Inflammatory macrophage treated with lipopolysaccharide for 1 hour (primary cell): Measurements from ENCODE around the gene CFAP100.

ENCODE experiments used
- DNase-seq, 2 donors: peaks; one replicate each; pipeline ENCODE4 v3.0.0-alpha.2; 2020 to 2022

CFAP100 gene

GRCh38 chr3:126466886-126467610, 72.3 kb downstream of the CFAP100 start:
- DNase-seq, result no peak

DNA sequence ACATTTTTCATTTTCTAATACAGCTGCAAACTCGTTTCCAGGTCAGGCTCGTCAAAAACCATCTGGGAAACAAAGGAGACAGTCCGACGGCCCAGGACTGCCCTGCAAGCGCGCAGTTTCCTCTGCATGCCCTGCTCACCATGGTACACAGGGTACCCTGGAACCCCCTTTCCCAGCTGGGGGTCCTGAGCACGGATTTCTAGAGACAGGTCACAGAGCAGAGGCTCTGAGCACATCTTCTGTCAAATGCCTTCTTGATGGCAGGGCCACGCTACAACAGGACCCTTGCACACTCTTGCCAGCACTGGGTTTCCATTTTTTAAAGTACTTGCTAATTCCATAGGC, 72.9 kb downstream of the CFAP100 start:
- no peak for DNase-seq

- DNase-seq, result peak; percentile 56 to 64
These were observed 73.6 kb downstream of the CFAP100 start for GRCh38 chr3:126468028-126468891.

- DNase-seq, result peak in 1 of 2 donors; percentile 23
These were observed 74.8 kb downstream of the CFAP100 start for GRCh38 chr3:126469479-126469878.

- DNase-seq, result peak; percentile 96 to 99
These were observed 77.7 kb downstream of the CFAP100 start for GRCh38 chr3:126472277-126473006.

DNA sequence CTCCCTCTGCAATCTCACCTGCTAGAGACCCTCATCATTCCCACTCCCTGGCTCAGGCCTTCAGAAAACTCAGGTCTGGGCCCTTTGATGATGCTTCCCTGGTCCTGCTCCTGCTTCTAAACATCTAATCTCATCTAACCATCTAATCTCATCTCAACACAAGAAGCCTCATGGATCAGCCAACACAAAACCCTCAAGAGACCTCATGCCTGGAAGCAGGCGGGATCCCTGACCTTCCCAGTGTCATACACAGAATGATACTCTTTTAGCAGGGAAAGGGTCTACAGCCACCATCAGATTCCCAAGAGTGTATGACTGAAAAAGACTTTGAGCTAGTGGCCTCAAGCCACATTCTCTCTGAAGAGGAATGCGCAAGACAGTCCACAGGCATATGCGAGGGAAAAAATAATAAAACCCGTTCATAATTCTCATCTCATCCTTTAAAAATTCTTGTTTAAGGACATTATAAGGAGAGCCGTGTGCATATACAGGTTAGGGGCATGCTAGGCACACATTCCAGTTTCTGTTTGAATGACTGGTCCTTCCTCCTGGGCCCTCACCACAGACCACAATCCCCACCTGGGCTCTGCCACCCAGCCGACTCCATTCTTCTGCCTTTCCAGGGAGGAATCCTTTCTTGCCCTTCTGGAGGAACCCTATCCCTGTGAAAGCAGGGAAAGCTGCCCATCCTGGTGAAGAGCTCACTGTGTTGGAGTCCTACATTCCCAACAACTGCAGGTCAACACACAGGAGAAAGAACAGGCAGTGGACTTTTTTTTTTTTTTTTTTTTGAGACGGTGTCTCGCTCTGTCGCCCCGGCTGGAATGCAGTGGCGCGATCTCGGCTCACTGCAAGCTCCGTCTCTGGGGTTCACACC, 78.8 kb downstream of the CFAP100 start:
- no peak for DNase-seq

DNA sequence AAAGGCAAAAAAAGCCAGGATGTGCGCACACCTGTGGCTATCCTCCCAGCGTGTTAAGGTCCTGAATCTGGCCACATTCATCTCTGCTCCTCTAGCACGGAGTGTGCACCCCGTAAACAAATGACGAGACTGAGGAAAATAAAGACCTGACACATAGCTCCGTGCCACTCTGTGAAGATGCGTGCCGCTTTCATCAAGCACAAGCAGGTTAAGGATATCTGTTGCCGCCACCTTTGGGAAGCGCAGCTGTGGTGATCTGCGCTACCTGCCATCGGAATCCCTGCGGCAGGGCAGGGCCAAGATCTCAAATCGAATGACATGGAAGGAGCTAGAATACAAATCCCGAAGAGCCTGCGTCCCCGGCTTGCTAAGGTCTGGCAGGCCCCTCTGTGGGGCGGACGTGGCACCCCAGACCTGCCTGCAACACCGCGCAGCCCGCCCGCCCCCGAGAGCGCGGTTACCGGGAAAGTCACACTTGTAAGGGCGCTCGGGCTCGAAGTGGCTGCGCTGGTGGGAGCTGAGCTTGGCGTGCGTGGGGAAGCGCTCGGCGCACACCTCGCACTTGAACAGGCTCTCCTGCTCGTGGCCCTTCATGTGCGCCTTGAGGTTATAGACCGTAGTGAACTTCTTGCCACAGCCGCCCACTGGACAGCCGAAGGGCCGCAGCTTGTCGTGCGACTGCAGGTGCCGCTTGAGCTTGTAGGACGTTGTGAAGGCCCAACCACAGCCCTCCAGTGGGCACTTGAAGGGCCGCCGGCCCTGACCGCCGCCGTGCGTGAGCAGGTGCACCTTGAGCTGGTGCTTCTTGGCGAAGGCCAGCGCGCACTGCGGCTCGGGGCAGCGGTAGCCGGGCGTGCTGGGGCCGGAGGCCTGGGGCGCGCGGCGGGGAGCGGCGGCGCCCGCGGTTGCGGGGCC, 80.0 kb downstream of the CFAP100 start:
- DNase-seq, result peak; percentile 35

GRCh38 chr3:126475413-126476114, 80.9 kb downstream of the CFAP100 start, which contains the start of gene ZXDC:
Gene ZXDC (minus strand): TSS chr3:126475891. CDS start chr3:126475865, 26 bp downstream.
- peak; percentile 92 to 94 for DNase-seq

DNA sequence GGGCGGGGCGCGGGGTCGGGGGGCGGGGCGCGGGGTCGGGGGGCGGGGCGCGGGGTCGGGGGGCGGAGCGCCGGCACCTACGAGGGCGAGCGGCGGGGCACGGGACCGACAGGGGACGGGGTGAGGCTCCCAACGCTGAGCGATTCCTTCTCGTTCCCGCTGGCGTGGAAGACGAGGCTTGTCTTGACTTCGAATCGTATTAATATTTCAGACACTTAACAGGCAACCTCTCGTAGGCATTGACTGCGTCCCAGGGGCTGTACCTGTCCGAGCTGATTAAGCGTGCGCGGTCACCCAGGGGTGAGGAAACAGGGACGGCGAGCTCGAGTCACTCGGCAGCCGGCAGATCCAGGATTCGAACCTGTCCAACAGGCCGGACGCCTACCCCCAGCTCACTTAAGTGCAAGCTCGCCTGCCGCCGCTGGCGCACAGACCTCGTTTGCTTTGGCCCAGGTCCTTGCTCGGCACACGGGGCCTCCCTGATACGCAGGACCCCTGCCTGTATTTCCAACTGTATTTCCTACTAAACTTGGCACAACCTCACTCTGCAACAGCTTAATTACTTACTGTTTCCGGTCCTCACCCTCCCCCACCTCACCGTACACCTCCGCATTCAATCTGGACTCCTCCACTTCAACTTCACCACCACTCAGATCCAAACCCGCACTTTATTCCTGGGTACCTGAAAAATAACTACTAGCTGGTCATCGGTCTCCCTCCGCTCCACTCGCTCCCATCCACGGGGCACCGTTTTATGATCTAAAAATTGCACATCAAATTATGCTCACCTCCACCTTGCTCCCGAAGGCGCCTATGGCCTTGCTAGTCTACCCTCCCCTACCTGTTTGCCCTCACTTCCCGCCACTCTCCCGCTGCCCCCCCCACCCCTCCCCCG, 81.7 kb downstream of the CFAP100 start:
- DNase-seq, result peak in 1 of 2 donors; percentile 2

- DNase-seq, result no peak
These were observed 82.3 kb downstream of the CFAP100 start for GRCh38 chr3:126477061-126477380.

GRCh38 chr3:126478581-126479310, 84.0 kb downstream of the CFAP100 start:
- DNase-seq, result no peak

DNA sequence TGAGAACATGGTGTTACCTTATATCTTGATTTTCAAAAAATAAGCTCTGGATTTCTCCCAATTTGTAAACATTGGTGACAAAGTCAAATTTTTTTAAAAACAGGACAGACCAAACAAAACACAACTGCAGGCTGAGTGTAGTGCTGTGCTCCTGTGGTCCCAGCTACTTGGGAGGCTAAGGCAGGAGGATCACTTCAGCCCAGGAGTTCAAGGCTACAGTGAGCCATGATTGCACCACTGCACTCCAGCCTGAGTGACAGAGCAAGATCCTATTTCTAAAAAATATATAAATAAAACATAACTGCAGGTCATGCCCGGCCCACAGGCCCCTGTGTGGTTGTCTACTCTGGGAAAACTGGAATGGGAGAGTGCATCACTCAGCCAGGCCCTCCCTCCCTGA, 84.9 kb downstream of the CFAP100 start:
- DNase-seq, result no peak

DNA sequence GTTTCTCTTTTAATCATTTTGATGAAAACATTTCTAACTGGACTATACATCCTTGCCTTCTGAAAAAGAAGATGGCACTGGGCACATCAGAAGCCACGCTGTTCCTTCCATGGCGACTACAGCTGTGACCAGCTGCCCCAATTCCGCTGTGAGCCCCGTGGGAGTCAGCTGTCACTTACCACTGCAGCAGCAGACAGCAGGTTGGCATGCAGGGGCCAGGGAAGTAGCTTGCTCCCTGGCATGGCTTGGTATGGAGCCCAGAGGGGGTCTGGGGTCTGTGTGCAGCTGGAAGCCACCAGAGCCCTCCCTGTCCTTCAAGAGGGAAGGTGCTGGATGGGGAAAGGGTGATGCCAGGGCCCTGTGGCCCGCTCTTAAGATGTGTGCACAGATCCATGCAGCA, 85.5 kb downstream of the CFAP100 start:
- DNase-seq, result no peak

DNA sequence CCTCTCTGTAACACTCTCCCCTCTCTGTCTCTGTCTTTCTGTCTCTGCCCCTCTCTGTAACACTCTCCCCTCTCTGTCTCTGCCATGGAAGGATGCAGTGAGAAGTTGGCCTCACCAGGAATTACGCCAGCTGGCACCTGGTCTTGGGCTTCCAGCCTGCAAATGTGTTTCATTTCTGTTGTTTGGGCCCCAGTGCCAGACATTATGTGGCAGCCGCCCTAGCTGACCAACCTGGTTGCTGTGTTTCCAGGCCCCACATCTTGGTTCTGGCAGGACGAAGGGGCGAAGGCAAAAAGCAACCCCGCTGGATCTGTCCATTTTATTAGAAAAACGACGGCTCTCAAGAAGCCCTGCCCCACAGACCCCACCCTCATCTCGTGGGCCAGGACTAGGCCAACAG, 86.2 kb downstream of the CFAP100 start:
- no peak for DNase-seq

GRCh38 chr3:126481808-126482502, 87.2 kb downstream of the CFAP100 start:
- DNase-seq, result no peak

- DNase-seq, result no peak
These were observed 88.0 kb downstream of the CFAP100 start for GRCh38 chr3:126482503-126483255.

GRCh38 chr3:126483321-126483761, 88.6 kb downstream of the CFAP100 start:
- DNase-seq, result no peak
